ENCODE results near the gene OGFOD2.

The OGFOD2 gene

DNA sequence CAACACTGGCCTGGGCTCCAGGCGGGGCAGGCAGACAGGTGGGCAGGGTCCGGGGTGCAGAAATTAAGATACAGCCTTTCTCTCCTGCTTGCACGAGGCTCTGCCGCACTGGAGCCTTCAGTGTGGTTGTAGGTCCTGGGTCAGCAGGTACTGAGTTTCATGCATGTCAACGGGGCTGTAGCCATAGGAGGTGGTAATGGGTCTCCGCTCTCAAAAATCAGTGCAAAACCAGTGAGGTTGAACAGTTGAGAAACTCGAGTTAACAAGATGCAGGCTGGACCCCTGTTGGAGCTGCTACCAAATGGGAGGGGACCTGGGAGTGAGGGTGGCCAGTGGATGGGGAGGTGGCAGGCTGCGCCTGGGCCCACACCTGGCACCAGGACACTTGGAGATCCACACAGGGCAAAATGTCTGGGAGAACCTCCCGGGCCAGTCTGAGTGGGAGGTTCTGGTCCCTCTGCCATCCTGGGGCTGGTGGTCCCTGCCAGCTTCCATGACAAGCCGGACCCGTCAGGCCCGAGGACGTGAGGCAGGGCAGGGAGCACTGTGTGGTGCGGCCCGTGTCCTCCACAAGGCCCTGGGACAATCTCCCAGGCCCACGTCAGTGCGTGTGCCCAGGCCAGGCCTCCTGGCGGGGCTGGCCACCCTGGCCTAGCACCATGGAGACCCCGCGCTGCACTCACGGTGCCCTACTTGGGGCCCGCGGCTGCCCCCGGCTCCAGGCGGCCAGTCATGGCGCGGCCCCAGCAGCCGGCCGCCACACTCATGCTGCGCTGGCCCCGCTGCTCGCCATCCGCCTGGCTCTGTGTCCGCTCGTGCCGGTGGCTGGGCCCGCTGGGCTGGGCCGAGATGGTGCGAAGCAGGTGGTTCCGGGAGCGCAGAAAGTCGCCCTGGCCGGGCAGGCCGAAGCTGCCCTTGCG, 10.6 kb downstream of the OGFOD2 start:
- no peak overlapping the region for H3K27ac ChIP-seq
- DNase-seq (ENCODE audit: low read depth, low spot score) = no peak

- DNase-seq (ENCODE audit: low read depth, low spot score) = no peak
- no peak overlapping the region for H3K27ac ChIP-seq
Measured at GRCh38 chr12:122986258-122986871, 11.3 kb downstream of the OGFOD2 start.

DNA sequence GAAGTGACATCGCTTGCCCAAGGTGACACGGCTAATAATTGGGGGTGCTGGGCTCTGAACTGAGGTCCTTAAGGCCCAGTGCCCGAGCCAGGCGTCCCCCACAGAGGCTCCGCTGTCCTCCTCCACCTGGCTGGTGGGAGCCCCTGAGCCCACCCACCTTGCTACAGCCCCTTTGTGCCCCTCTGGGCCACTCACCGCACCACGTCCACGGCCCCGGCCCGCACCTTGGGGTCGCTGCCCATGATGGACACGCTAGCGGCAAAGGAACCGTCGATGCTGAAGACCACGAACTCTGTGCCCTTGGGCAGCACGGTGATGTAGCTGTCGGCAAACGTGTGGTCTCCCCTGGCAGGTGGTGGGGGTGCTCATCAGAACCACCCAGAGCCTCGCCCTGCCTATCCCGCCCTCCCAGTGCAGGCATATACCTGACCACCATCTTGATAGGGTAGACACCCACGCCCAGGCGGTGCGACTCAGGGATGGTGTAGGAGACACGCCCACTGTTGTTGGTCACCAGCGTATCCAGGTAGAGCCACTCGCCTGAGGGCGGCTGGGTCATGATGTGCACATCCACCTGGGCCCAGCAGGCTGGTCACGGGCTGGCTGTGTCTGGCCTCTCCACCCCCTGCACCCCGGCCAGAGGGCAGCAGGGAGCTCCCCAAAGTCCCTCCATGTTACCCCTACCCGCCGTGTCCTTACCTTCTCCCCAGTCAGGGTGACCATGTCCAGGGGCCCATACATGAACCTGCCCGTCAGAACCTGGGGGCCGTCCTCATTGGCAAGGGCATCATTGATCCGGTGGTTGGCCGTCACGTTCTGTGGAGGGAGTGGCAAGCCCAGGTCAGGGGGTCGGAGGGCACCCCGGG, 12.3 kb downstream of the OGFOD2 start:
- DNase-seq (ENCODE audit: low read depth, low spot score) = no peak

DNA sequence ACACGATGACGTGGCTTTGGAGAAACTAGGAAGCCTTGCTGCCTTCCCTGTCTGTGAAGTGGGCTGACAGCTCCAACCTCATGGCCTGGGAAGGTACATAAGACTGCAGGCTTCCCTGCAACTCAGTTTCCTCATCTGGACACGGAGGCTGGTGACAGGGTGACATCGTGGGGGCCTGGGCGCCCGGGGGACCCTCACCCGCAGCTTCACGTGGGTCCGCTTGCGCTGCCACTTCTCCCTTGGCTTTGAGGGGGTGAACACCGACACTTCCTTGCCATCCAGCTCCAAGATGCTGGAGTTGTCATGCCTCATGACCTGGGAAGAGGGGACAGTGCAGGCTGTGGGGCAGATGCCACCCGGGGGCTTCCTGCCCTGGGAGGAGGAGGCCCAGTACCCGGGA, 13.0 kb downstream of the OGFOD2 start:
- DNase-seq (ENCODE audit: low read depth, low spot score) = no peak
- no peak overlapping the region for H3K27ac ChIP-seq

More for the DNA sequence above, 12.3 kb downstream of the OGFOD2 start:
- H3K27ac ChIP-seq = no peak overlapping the region

DNA sequence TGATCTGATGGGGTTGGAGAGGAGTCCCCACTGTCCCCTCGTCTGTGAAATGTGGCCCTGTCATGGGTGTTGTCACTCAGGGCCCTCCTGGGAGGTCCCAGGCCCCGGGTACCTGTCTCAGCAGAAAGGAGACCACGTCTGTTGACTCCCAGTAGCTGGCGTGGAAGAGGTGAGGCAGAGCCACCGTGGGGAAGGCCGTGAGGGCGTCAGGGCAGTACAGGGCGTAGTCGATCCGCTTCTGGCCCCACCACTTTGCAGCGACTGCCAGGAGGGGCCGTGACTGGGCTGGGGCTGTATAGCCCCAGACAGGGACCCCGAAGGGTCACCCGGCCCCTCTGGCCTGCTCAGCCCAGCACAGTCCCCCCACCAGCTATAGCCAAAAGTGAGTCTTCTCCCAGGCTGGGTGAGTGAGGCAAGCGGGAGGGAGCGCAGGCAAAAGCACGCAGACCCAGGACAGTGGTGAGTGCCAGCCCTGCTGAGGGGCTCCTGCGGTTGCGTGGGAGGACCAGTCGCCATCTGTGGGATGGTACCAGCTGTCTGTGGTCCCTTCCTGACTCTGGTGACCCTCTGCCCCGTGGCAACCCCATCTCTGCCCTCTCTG, 13.7 kb downstream of the OGFOD2 start:
- DNase-seq (ENCODE audit: low read depth, low spot score) = no peak
- no peak overlapping the region for H3K27ac ChIP-seq

- no peak for DNase-seq (ENCODE audit: low read depth, low spot score)
Measured at GRCh38 chr12:122989225-122989839, 14.3 kb downstream of the OGFOD2 start.

DNA sequence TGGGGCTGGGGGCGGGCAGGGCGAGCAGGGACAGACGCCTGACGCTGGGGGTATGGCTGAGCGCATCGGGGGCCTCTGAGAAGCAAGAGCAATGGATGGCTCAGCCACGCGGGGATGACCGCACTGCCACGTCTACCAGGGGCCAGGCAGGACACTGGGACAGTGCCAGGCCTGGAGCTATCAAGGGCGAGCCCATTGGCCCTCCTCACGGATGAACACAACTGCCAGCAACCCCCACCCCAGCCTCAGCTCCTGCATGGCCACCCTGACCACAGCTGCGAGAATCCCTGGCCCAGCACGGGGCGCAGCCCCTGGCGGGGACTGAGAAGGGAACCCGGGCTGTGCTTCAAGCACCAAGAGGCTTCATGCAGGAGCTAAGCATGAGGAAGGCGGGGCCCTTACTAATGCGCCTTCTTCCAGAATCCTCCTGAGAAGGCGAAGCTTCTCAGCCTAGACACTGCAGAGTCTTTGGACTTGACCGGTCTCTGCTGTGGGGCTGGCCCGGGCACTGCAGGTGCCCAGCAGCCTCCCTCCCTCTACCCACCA, 14.9 kb downstream of the OGFOD2 start:
- no peak for DNase-seq (ENCODE audit: low read depth, low spot score)
- no peak overlapping the region for H3K27ac ChIP-seq

More at GRCh38 chr12:122989225-122989839, 14.3 kb downstream of the OGFOD2 start:
- no peak overlapping the region for H3K27ac ChIP-seq

DNA sequence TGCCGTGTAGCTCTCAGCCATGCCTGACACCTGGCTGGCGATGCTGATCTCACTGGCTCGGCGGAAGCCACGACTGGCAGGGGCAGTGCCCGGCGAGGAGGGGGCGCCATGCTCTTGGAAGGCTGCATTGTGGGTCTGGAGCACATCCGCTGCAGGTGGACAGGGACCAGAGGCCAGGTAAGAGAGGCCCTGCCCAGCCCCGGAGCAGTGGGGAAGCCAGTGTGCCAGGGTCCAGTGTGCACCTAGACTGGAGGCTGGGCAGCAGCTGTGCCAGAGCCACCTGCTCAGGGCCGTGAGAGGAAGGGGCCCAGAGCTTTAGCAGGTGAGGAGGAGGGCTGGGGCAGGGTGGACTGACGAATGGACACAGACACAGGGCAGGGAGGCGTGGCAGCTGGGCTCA, 15.5 kb downstream of the OGFOD2 start:
- no peak overlapping the region for H3K27ac ChIP-seq
- no peak for DNase-seq (ENCODE audit: low read depth, low spot score)

DNA sequence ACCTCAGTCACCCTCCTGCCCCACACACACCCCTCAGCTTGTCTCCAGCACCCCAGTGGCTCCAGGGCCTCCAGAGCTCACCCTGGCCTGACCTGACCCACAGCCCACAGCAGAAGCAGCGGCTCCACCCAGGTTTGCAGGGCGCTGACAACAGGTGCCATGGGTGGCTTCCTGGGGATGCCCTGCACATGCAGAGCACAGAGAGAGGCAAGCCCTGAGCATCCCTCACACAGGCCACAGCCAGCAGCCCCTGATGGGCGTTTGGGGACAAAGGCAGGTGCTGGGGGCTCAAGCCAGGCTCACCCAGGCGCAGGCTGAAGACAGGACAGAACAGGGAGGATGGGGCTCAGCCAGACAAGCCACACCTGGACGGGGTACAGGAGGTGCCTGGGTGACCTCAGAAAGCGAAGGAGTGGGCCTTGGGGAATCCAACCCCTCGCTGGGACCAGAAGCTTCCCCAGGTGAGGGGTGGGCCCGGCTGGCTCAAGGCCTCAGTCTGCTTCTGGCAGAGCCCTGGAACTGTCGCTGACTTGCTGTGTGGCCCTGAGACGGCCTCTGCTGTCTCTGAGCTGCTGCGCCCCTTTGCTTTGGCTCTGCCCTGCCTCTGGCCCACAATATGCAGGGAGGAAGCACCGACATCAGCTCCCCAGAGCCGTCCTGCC, 16.0 kb downstream of the OGFOD2 start:
- no peak overlapping the region for H3K27ac ChIP-seq
- no peak for DNase-seq (ENCODE audit: low read depth, low spot score)

GRCh38 chr12:122991623-122992275, 16.7 kb downstream of the OGFOD2 start:
- no peak for DNase-seq (ENCODE audit: low read depth, low spot score)
- H3K27ac ChIP-seq = no peak overlapping the region

DNA sequence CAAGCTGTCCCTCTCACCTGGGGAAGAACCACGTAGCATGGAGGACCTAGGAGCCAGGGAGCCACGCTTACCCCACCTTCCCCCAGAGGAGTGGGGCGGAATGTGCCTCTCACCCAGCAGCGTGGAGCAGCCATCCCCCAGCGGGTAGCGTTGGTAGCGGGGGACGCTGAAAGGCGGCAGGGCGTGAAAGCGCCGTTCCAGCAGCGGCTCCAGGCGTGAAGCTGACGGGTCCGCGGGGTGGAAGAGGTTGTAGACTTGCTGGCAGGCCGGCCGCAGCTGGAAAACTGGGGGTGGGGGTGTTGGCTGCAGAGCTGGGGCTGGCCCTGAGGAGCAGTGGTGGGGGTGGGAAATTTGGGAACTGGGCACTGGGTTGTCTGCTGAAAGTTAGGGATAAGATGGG, 17.3 kb downstream of the OGFOD2 start:
- no peak for DNase-seq (ENCODE audit: low read depth, low spot score)
- H3K27ac ChIP-seq = no peak overlapping the region

DNA sequence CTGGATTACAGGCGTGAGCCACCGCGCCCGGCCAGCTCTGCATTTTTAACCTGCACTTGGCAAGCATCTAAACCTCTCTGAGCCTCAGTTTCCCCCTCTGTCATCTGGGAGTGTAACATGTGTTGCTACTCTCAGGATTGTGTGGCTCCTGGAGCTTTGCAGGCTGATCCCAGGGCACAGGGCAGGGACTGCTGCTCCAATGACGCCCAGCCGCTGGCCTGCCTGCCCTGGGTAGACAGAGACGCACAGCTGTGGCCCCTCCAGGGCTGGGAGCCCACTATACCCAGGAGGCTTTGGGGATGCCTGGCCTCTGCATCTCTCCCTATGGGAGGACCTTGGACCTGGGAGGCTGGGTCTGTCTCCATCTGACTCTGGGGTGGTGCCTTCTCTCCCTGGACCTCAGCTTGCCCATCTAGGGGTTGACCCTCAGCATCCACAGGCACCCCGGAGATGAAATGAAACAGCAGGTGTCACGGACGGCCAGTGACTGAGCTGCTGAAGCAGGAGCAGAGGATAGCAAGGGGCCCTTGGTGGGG, 19.2 kb downstream of the OGFOD2 start:
- no peak overlapping the region for H3K27ac ChIP-seq
- DNase-seq (ENCODE audit: low read depth, low spot score) = no peak

GRCh38 chr12:122994781-122995502, 19.9 kb downstream of the OGFOD2 start:
- no peak for DNase-seq (ENCODE audit: low read depth, low spot score)
- H3K27ac ChIP-seq = no peak overlapping the region

DNA sequence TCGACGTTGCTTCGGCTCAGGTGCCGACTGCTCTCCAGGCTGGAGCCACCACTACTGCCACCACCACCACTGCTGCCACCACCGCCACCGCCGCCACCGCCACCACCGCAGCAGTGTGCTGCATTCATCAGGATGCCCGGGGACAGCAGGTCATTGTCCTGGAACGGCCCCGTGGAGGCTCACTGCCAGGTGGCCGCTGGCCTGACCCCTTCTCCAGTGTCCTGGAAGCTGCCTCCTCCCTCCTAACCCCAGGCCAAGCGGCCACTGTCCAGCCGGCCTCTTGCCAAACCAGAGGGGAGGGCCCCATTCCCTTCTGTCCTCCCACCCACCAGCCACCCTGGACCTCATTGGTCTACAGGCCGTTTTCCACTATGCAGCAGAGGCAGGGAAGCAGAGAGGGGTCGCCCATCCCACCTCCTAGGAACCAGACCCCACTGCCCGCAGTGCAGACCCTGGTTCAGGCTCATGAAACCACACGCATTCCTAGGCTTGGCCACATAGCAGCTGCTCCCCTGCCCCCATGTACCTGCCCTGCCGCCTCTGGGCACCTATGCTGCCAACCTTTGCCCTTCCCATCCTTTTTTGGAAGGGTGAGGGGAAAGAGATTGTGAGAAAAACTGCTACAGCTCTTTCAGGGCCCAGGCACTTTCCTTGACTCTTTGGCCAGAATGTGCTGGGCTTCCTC, 20.6 kb downstream of the OGFOD2 start:
- no peak overlapping the region for H3K27ac ChIP-seq
- DNase-seq (ENCODE audit: low read depth, low spot score) = no peak

DNA sequence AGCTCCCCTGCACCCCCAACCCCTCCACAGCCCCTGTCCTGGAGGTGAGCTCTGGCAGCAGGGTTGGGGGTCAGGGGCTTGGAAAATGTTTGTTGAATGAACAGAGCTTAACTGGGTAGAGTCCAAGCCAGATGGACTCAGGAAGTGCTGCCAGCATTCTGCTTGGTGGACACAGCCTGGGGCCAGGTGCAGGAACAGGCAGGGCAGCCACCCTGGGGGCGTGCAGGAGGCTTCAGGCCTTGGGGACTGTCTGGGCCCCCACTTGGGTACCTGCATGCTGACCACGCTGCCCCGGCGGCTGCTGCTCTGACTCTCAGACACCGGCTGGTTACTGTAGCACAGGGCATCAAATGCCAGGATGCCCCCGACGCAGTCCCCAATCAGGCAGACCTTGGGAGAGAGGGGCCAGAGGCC, 21.2 kb downstream of the OGFOD2 start:
- no peak overlapping the region for H3K27ac ChIP-seq
- no peak for DNase-seq (ENCODE audit: low read depth, low spot score)

DNA sequence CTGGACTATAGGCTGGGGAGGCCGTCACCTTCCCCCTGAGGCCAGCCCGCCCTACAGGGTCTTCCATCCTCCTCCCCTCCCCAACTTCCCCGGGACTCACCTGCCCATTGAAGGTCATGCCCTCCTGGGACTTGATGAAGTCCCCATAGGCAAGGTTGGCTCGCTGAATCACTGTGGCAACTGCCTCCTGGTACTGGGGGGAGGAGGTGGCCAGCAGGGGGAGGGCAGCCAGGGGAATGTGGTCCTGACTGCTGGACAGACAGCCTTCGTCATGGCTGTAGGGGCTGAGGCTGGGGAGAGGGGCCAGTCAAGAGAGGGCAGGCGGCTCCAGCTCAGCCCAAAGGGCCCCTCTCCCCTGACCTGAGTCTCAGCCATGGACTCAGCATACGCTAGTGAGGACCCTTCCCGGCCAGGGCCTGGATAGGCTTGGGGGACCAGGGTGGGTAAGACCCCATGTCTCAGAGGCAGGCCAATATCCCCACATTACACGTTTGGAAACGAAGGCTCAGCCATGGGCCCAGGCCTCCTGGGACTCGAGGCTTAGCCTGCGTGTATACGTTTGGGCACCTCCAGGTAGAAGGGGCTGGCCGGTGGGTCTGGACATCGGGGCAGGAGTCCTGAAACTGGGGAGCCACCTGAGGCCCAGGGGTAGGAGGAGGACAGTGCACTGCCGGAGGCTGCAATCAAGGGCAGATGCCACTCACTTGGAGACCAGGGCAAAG, 21.7 kb downstream of the OGFOD2 start:
- DNase-seq (ENCODE audit: low read depth, low spot score) = no peak
- no peak overlapping the region for H3K27ac ChIP-seq
